GM13977 (cell line): Measurements from ENCODE around the gene KCNAB1.

Source experiments
- DNase-seq: peaks from one replicate; pipeline ENCODE4 v3.0.0; 2012; ENCODE audit warnings: low spot score
- CTCF ChIP-seq: IDR thresholded peaks from 2 replicates; pipeline ENCODE4 v1.5.1; 2012; ENCODE audit warnings: mild to moderate bottlenecking, control low read depth; ENCODE audit not compliant: insufficient read depth; ENCODE audit errors: extremely low read depth, missing control alignments
- in situ Hi-C: fragments of 300-500 bp; cut with MboI; formaldehyde crosslinking; loops from one replicate; pipeline ENCODE4 v1.12.0; 2022; ENCODE audit warnings: low sequenced_read_pairs, low pct_unique_long_range_greater_than_20kb, mixed read lengths, inconsistent platforms; ENCODE audit not compliant: unreplicated experiment

KCNAB1 gene

GRCh38 chr3:156148345-156148945 is 28.1 kb downstream of the KCNAB1 start:
- TF ChIP-seq CTCF = no peak
- DNase-seq = no peak
- in situ Hi-C loops = no loop called here

GRCh38 chr3:156148946-156149381 is 28.6 kb downstream of the KCNAB1 start:
- in situ Hi-C loops = no loop called here
- DNase-seq = no peak
- no peak for TF ChIP-seq CTCF

- in situ Hi-C loops = loop anchor here (10.0 to 25.0 kb wide), 4 partner anchors 235 to 987 kb away; partner anchors contain the start of gene TIPARP
These were observed 29.5 kb downstream of the KCNAB1 start for GRCh38 chr3:156149876-156150275.

GRCh38 chr3:156150434-156151066 is 30.2 kb downstream of the KCNAB1 start:
- peak; percentile 49 for DNase-seq
- in situ Hi-C loops = loop anchor here (10.0 to 25.0 kb wide), 4 partner anchors 234 to 987 kb away; partner anchors contain the start of gene TIPARP
- TF ChIP-seq CTCF = peak; percentile 90

More at GRCh38 chr3:156149876-156150275, 29.5 kb downstream of the KCNAB1 start:
- no peak for TF ChIP-seq CTCF
- no peak for DNase-seq

GRCh38 chr3:156151824-156152428 is 31.5 kb downstream of the KCNAB1 start:
- in situ Hi-C loops = loop anchor here (10.0 to 25.0 kb wide), 4 partner anchors 233 to 985 kb away; partner anchors contain the start of gene TIPARP
- peak; percentile 81 for TF ChIP-seq CTCF
- DNase-seq = peak; percentile 35

- DNase-seq = no peak
- TF ChIP-seq CTCF = no peak
- in situ Hi-C loops = loop anchor here (10.0 to 25.0 kb wide), 4 partner anchors 226 to 979 kb away; partner anchors contain the start of gene TIPARP
These were observed 38.4 kb downstream of the KCNAB1 start for GRCh38 chr3:156158656-156159295.
